GM12878 (cell line): ENCODE measurements around the gene TRPM6.

ENCODE experiments used
- ATF3 ChIP-seq: IDR thresholded peaks from 2 replicates; pipeline ENCODE4 v1.6.1; 2011; ENCODE audit warnings: low read depth, mild to moderate bottlenecking, low read length, moderate library complexity, borderline replicate concordance; ENCODE audit errors: extremely low read depth
- BHLHE40 ChIP-seq, 2 experiments: fragments of 450-650 bp in 1 of 2; IDR thresholded peaks; 2 replicates each; pipeline ENCODE4 v1.6.1; 2011 to 2017; ENCODE audit warnings: low read depth in 2 of 2, borderline replicate concordance in 1 of 2, improper control_type of control experiment in 1 of 2, low read length in 1 of 2, mild to moderate bottlenecking in 1 of 2
- CTCF ChIP-seq, 3 experiments: IDR thresholded peaks in 2 of 3; conservative IDR thresholded peaks in 1 of 3; 2 replicates each; pipeline ENCODE4 v1.5.1; 2011; ENCODE audit warnings: low read depth in 3 of 3, low read length in 3 of 3, mild to moderate bottlenecking in 3 of 3, control low read depth in 2 of 3, moderate library complexity in 2 of 3, inconsistent platforms in 1 of 3, mixed read lengths in 1 of 3; ENCODE audit not compliant: control insufficient read depth in 2 of 3, insufficient read depth in 1 of 3; ENCODE audit errors: extremely low read depth in 1 of 3
- KDM1A ChIP-seq: fragments of 200-600 bp; sonication (generic); IDR thresholded peaks from 2 replicates; pipeline ENCODE4 v1.6.1; 2016; ENCODE audit warnings: borderline replicate concordance
- MEF2B ChIP-seq: fragments of 450-650 bp; IDR thresholded peaks from 2 replicates; pipeline ENCODE4 v1.6.1; 2018; ENCODE audit warnings: mild to moderate bottlenecking, moderate library complexity; ENCODE audit not compliant: partially characterized antibody, poor library complexity, severe bottlenecking
- POLR2A ChIP-seq: IDR thresholded peaks from 2 replicates; pipeline ENCODE4 v1.6.1; 2011; ENCODE audit warnings: low read depth, mild to moderate bottlenecking, low read length

- TF ChIP-seq ATF3 (no peak), CTCF (IDR thresholded peaks at IDR 0.05 in 2 of 3, conservative IDR thresholded peaks at IDR 0.05 in 1 of 3; ENCODE audit: control insufficient read depth in 2 of 3, extremely low read depth in 1 of 3, insufficient read depth in 1 of 3, low read depth in 3 of 3, low read length in 3 of 3) (no peak), KDM1A (no peak), BHLHE40 (IDR thresholded peaks at IDR 0.05; ENCODE audit: borderline replicate concordance in 1 of 2, low read depth in 2 of 2, low read length in 1 of 2) (no peak), POLR2A (no peak), MEF2B (no peak)
Observed at GRCh38 chr9:74887981-74888370, 255 bp upstream of the TRPM6 start.
